ENCODE results near the gene ST6GALNAC2. TPM values are rescaled to one million over a fixed set of nuclear protein-coding genes. Genes with fewer than 3 reads are reported as not detected.
A peak's percentile ranks its signal among the peaks of the same experiment; 100 is the strongest.

Gene ST6GALNAC2
- total RNA-seq, 1 experiment from 2014 or later = 23.0 TPM

- ATAC-seq (peak; percentile 2; the same call in 1 of the 2 replicates), DNase-seq (ENCODE audit: low read depth, low spot score) (no peak)
- Histone ChIP-seq H3K27me3 (ENCODE audit: control insufficient read depth, insufficient read depth, low read length) (no peaks in the 10 kb centered on the region), H3K4me1 (ENCODE audit: control insufficient read depth, insufficient read depth, low read length) (peaks cover 24% of the 10 kb centered on the region), H3K36me3 (ENCODE audit: control insufficient read depth, insufficient read depth, low read length) (no peaks in the 10 kb centered on the region), H3K9me3 (ENCODE audit: control insufficient read depth, insufficient read depth, low read depth, low read length) (no peaks in the 10 kb centered on the region), H3K4me3 (ENCODE audit: low read depth in 2 of 2, low read length in 2 of 2) (no peak overlapping the region), H3K27ac (ENCODE audit: low read length) (no peak overlapping the region)
- TF ChIP-seq SIN3A (IDR thresholded peaks at IDR 0.05; ENCODE audit: borderline replicate concordance, insufficient read depth, low read depth, low read length) = no peak
- TF ChIP-seq CTCF (IDR thresholded peaks at IDR 0.05) = no peak
- TF ChIP-seq TCF7L2 (IDR thresholded peaks at IDR 0.05; ENCODE audit: low read depth, low read length) = no peak
- no peak for TF ChIP-seq REST (IDR thresholded peaks at IDR 0.05; ENCODE audit: insufficient read depth in 1 of 2, low read depth in 2 of 2, low read length in 1 of 2)
- TF ChIP-seq POLR2AphosphoS5 (IDR thresholded peaks at IDR 0.05; ENCODE audit: low read depth, low read length) = no peak
- BruUV-seq (replicated peaks) = no TSS peak
- intact Hi-C loops (cut with micrococcal nuclease; ENCODE audit: unreplicated experiment) (no loop called here), in situ Hi-C loops (cut with HindIII; ENCODE audit: low pct_unique_long_range_greater_than_20kb, low sequenced_read_pairs) (no loop called here)
- ChIA-PET POLR2A (interaction anchor here (0.5 kb wide), 1 partner anchor 14 kb away, joined by 4 read pairs; no protein-coding TSS in a partner anchor), CTCF (interaction anchor here (0.6 to 2.2 kb wide), 6 partner anchors 10 to 550 kb away, joined by 3 to 11 read pairs (median 6); no protein-coding TSS in a partner anchor)
Measured at GRCh38 chr17:76545918-76546555, 39.6 kb downstream of the ST6GALNAC2 start.

- peaks cover 26% of the 10 kb centered on the region for H3K4me1 ChIP-seq (ENCODE audit: control insufficient read depth, insufficient read depth, low read length)
- no TSS peak for BruUV-seq (replicated peaks)
- intact Hi-C loops (cut with micrococcal nuclease; ENCODE audit: unreplicated experiment) = no loop called here
Measured at GRCh38 chr17:76544546-76545365, 40.9 kb downstream of the ST6GALNAC2 start.

More at GRCh38 chr17:76544546-76545365, 40.9 kb downstream of the ST6GALNAC2 start:
- no peaks in the 10 kb centered on the region for H3K27me3 ChIP-seq (ENCODE audit: control insufficient read depth, insufficient read depth, low read length)
- no peak for TF ChIP-seq CTCF (IDR thresholded peaks at IDR 0.05)
- TF ChIP-seq SIN3A (IDR thresholded peaks at IDR 0.05; ENCODE audit: borderline replicate concordance, insufficient read depth, low read depth, low read length) = no peak
- no peak for TF ChIP-seq POLR2AphosphoS5 (IDR thresholded peaks at IDR 0.05; ENCODE audit: low read depth, low read length)
- no peak for TF ChIP-seq TCF7L2 (IDR thresholded peaks at IDR 0.05; ENCODE audit: low read depth, low read length)
- no peak for TF ChIP-seq REST (IDR thresholded peaks at IDR 0.05; ENCODE audit: insufficient read depth in 1 of 2, low read depth in 2 of 2, low read length in 1 of 2)
- no peak overlapping the region for H3K27ac ChIP-seq (ENCODE audit: low read length)
- ATAC-seq (no peak), DNase-seq (ENCODE audit: low read depth, low spot score) (no peak)
- ChIA-PET POLR2A (no interaction called here), CTCF (interaction anchor here (0.5 to 1.7 kb wide), 4 partner anchors 17 to 79 kb away, joined by 3 to 6 read pairs (median 3); no protein-coding TSS in a partner anchor)
- in situ Hi-C loops (cut with HindIII; ENCODE audit: low pct_unique_long_range_greater_than_20kb, low sequenced_read_pairs) = no loop called here
- no peaks in the 10 kb centered on the region for H3K36me3 ChIP-seq (ENCODE audit: control insufficient read depth, insufficient read depth, low read length)
- no peak overlapping the region; a peak in 1 of 4 replicates for H3K4me3 ChIP-seq (ENCODE audit: low read depth in 2 of 2, low read length in 2 of 2)
- H3K9me3 ChIP-seq (ENCODE audit: control insufficient read depth, insufficient read depth, low read depth, low read length) = no peaks in the 10 kb centered on the region

Data from Panc1 (cell line).